Activated T-cell treated with anti-CD3 and anti-CD28 coated beads, Interleukin-2, amount 50 U/mL, for 4 hours (primary cell): Measurements from ENCODE around the gene SLC4A1. TPM values are rescaled to one million over a fixed set of nuclear protein-coding genes. Genes with fewer than 3 reads are reported as not detected.

Source experiments
- ATAC-seq, 2 donors: fragments of 200-7000 bp; cut with Tn5 transposase; one replicate each; pipeline ENCODE4 v1.10.0; 2021
- DNase-seq: peaks from one replicate; pipeline ENCODE4 v3.0.0-alpha.2; 2020
- H3K27me3 Mint-ChIP-seq: one replicate; pipeline ENCODE4 v1.8.0; 2021; ENCODE audit warnings: low read depth, mixed read lengths
- H3K36me3 Mint-ChIP-seq: one replicate; pipeline ENCODE4 v1.8.0; 2022; ENCODE audit warnings: mixed read lengths; ENCODE audit not compliant: insufficient read depth
- H3K4me1 Mint-ChIP-seq: one replicate; pipeline ENCODE4 v1.8.0; 2021; ENCODE audit warnings: low read depth, mixed read lengths
- H3K4me3 Mint-ChIP-seq: one replicate; pipeline ENCODE4 v1.8.0; 2021; ENCODE audit warnings: mild to moderate bottlenecking, moderate library complexity, mixed read lengths
- H3K9me3 Mint-ChIP-seq: one replicate; pipeline ENCODE4 v1.8.0; 2021; ENCODE audit warnings: mixed read lengths
- total RNA-seq, 3 donors: library from RNA; stranded (reverse); gene quantifications; one replicate each; pipeline ENCODE4 v1.2.1, GENCODE V29; 2021

SLC4A1 gene
- total RNA-seq, 3 donors from 2014 or later: not detected

GRCh38 chr17:44223541-44224071 lies 44.3 kb downstream of the SLC4A1 start:
- ATAC-seq: no peak
- Mint-ChIP-seq H3K4me3 (no peak overlapping the region), H3K4me1 (peaks cover 11% of the 10 kb centered on the region), H3K36me3 (no peaks in the 10 kb centered on the region), H3K27me3 (no peaks in the 10 kb centered on the region), H3K9me3 (no peaks in the 10 kb centered on the region)
- DNase-seq: no peak

- DNase-seq (no peak), ATAC-seq (no peak)
- Mint-ChIP-seq H3K36me3 (peaks cover 3% of the 10 kb centered on the region), H3K27me3 (no peaks in the 10 kb centered on the region), H3K4me1 (peaks cover 16% of the 10 kb centered on the region), H3K4me3 (peak overlapping the region; percentile 92), H3K9me3 (no peaks in the 10 kb centered on the region)
These were observed 45.6 kb downstream of the SLC4A1 start for GRCh38 chr17:44222112-44222869.

- Mint-ChIP-seq H3K9me3 (no peaks in the 10 kb centered on the region), H3K4me1 (peaks cover 20% of the 10 kb centered on the region)
- DNase-seq: no peak
These were observed 46.1 kb downstream of the SLC4A1 start for GRCh38 chr17:44221862-44222111.

GRCh38 chr17:44221084-44221861 lies 46.7 kb downstream of the SLC4A1 start:
- H3K27me3 Mint-ChIP-seq: no peaks in the 10 kb centered on the region

More at GRCh38 chr17:44221862-44222111, 46.1 kb downstream of the SLC4A1 start:
- no peak for ATAC-seq
- H3K36me3 Mint-ChIP-seq: peaks cover 6% of the 10 kb centered on the region
- no peaks in the 10 kb centered on the region for H3K27me3 Mint-ChIP-seq
- peak overlapping the region; percentile 92 for H3K4me3 Mint-ChIP-seq

GRCh38 chr17:44220213-44221083 lies 47.5 kb downstream of the SLC4A1 start:
- peak; percentile 15 to 23 for ATAC-seq

More at GRCh38 chr17:44221084-44221861, 46.7 kb downstream of the SLC4A1 start:
- Mint-ChIP-seq H3K4me1 (peaks cover 25% of the 10 kb centered on the region), H3K4me3 (peak overlapping the region; percentile 92), H3K9me3 (no peaks in the 10 kb centered on the region), H3K36me3 (peaks cover 10% of the 10 kb centered on the region)
- ATAC-seq: peak; percentile 22 to 23
- DNase-seq: peak; percentile 40

GRCh38 chr17:44219616-44220212 lies 48.2 kb downstream of the SLC4A1 start, which contains the start of gene UBTF:
Gene UBTF (minus strand): TSS chr17:44219675. CDS start chr17:44218229, 1,446 bp downstream.
- ATAC-seq: peak; percentile 31 to 36
- peak; percentile 65 for DNase-seq
- Mint-ChIP-seq H3K9me3 (no peaks in the 10 kb centered on the region), H3K27me3 (no peaks in the 10 kb centered on the region), H3K4me3 (peak within 1 kb of the TSS; percentile 91), H3K36me3 (peaks cover 23% of the 10 kb centered on the region), H3K4me1 (peaks cover 40% of the 10 kb centered on the region)

More at GRCh38 chr17:44220213-44221083, 47.5 kb downstream of the SLC4A1 start:
- H3K36me3 Mint-ChIP-seq: peaks cover 17% of the 10 kb centered on the region
- H3K27me3 Mint-ChIP-seq: no peaks in the 10 kb centered on the region
- no peaks in the 10 kb centered on the region for H3K9me3 Mint-ChIP-seq
- H3K4me1 Mint-ChIP-seq: peaks cover 33% of the 10 kb centered on the region
- peak overlapping the region; percentile 92 for H3K4me3 Mint-ChIP-seq
- DNase-seq: peak; percentile 44

GRCh38 chr17:44219108-44219615 lies 48.8 kb downstream of the SLC4A1 start:
- DNase-seq (peak; percentile 59), ATAC-seq (peak; percentile 58 to 62)
- Mint-ChIP-seq H3K27me3 (no peaks in the 10 kb centered on the region), H3K4me3 (no peak overlapping the region), H3K9me3 (no peaks in the 10 kb centered on the region), H3K36me3 (peaks cover 29% of the 10 kb centered on the region), H3K4me1 (peaks cover 46% of the 10 kb centered on the region)

GRCh38 chr17:44218344-44219107 lies 49.4 kb downstream of the SLC4A1 start:
- Mint-ChIP-seq H3K9me3 (no peaks in the 10 kb centered on the region), H3K4me1 (peaks cover 52% of the 10 kb centered on the region), H3K4me3 (peak overlapping the region; percentile 84), H3K27me3 (no peaks in the 10 kb centered on the region), H3K36me3 (peaks cover 35% of the 10 kb centered on the region)
- DNase-seq: peak; percentile 86
- peak; percentile 35 to 36 for ATAC-seq

GRCh38 chr17:44217738-44218343 lies 50.1 kb downstream of the SLC4A1 start:
- Mint-ChIP-seq H3K27me3 (no peaks in the 10 kb centered on the region), H3K36me3 (peaks cover 36% of the 10 kb centered on the region), H3K4me3 (peak overlapping the region; percentile 84), H3K4me1 (peaks cover 58% of the 10 kb centered on the region), H3K9me3 (no peaks in the 10 kb centered on the region)
- DNase-seq: no peak
- no peak for ATAC-seq

GRCh38 chr17:44216694-44217093 lies 51.2 kb downstream of the SLC4A1 start:
- DNase-seq (no peak), ATAC-seq (no peak)
- H3K36me3 Mint-ChIP-seq: peaks cover 36% of the 10 kb centered on the region
- H3K4me1 Mint-ChIP-seq: peaks cover 52% of the 10 kb centered on the region
- H3K9me3 Mint-ChIP-seq: no peaks in the 10 kb centered on the region
- H3K27me3 Mint-ChIP-seq: no peaks in the 10 kb centered on the region
- peak overlapping the region; percentile 84 for H3K4me3 Mint-ChIP-seq

GRCh38 chr17:44216173-44216572 lies 51.8 kb downstream of the SLC4A1 start:
- Mint-ChIP-seq H3K9me3 (no peaks in the 10 kb centered on the region), H3K36me3 (peaks cover 36% of the 10 kb centered on the region), H3K4me1 (peaks cover 56% of the 10 kb centered on the region), H3K27me3 (no peaks in the 10 kb centered on the region), H3K4me3 (peak overlapping the region; percentile 84)
- no peak for DNase-seq
- no peak for ATAC-seq

- Mint-ChIP-seq H3K27me3 (no peaks in the 10 kb centered on the region), H3K4me3 (peak overlapping the region; percentile 25), H3K4me1 (peaks cover 63% of the 10 kb centered on the region), H3K36me3 (peaks cover 39% of the 10 kb centered on the region), H3K9me3 (no peaks in the 10 kb centered on the region)
- ATAC-seq: no peak
- no peak for DNase-seq
These were observed 53.0 kb downstream of the SLC4A1 start for GRCh38 chr17:44214896-44215295.

GRCh38 chr17:44214230-44214494 lies 53.8 kb downstream of the SLC4A1 start:
- Mint-ChIP-seq H3K9me3 (no peaks in the 10 kb centered on the region), H3K36me3 (peaks cover 43% of the 10 kb centered on the region), H3K4me3 (no peak overlapping the region), H3K4me1 (peaks cover 68% of the 10 kb centered on the region), H3K27me3 (no peaks in the 10 kb centered on the region)
- ATAC-seq: no peak
- no peak for DNase-seq
